T47D (cell line): ENCODE data around the gene TSPAN10.
"Not testable (repeated sequence)": the region's sequence is repeated elsewhere in the genome, so short reads cannot be mapped to it uniquely, and the experiment has no call there.

Source experiments
- DNase-seq, 2 experiments: peaks; one replicate each; pipeline versions ENCODE4 v3.0.0 to v3.0.0-alpha.2; 2011 to 2012; ENCODE audit warnings: low read depth in 1 of 2, low spot score in 1 of 2
- JUND ChIP-seq: IDR thresholded peaks from 2 replicates; pipeline ENCODE4 v1.6.1; 2012; ENCODE audit warnings: low read depth
- in situ Hi-C: cut with HindIII; loops from 2 replicates; pipeline ENCODE4 v1.10.0; 2016; ENCODE audit warnings: low sequenced_read_pairs, low pct_unique_long_range_greater_than_20kb

TSPAN10 gene

GRCh38 chr17:81673561-81674258, 36.7 kb downstream of the TSPAN10 start:
- TF ChIP-seq JUND: no peak
- in situ Hi-C loops: no loop called here
- no peak for DNase-seq

- in situ Hi-C loops: not testable (repeated sequence)
- peak in 1 of 2 experiments; percentile 57 for DNase-seq
Measured at GRCh38 chr17:81675515-81676221, 38.7 kb downstream of the TSPAN10 start.

DNA sequence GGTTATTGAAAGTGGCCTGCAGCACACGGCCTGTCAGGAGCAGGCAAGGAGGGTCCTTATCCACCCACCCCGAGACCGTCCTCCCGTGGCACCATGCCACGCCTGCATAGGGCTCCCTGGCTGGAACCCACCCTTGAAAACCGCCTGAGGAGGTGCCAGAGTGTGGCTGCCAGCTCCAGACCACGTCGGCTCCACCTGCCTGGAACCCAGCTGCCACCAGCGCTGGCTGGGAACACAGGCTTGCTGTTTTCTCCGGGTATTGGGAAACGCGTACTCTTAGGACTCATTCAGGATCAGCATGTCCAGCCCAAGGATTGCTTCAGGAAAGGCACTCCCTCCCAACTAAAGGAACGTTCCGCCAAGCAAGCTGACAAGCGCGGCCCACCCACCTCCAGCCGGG, 39.9 kb downstream of the TSPAN10 start:
- no peak for DNase-seq
- no peak for TF ChIP-seq JUND
- in situ Hi-C loops: no loop called here

DNA sequence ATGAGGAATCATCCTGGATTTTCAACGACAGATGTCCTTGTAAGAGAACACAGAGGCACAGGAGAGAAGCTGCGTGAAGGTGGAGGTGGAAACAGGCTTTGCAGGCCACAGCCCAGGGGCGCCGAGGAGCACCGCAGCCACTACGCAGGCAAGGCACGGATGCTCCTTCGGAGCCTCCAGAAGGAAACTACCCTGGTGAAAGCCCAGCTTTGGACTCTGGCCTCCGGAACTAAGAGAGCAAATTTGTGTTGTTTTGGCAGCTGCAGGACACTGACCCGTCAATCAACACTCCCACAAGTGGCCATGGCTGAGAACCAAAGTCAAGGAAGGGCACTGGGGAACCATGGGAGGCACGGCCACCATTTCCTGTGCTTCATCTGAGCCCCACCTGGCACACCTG, 43.2 kb downstream of the TSPAN10 start:
- no peak for DNase-seq
- in situ Hi-C loops: no loop called here
- no peak for TF ChIP-seq JUND

DNA sequence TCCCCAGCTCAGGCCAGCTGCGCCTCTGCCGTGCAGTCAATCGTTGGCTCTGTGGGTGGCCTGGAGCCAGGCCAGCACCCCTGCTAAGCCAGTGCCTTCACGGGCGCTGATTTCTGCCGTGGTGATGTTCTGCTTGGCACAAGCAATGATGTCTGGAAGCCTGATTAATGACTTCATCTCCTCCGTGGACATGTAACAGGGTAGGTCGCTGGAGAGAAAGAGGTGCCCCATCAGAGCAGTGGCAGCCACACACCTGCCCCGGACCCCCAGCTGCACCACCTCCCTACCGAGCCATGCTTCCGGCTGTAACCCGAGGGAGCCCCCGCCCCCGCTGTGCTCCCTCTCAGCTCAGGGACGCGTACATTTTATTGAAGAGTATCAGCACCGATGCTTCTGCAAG, 44.7 kb downstream of the TSPAN10 start:
- in situ Hi-C loops: no loop called here
- no peak for DNase-seq
- TF ChIP-seq JUND: no peak

- in situ Hi-C loops: no loop called here
- no peak for DNase-seq
- no peak for TF ChIP-seq JUND
Measured at GRCh38 chr17:81682565-81683207, 45.7 kb downstream of the TSPAN10 start.

DNA sequence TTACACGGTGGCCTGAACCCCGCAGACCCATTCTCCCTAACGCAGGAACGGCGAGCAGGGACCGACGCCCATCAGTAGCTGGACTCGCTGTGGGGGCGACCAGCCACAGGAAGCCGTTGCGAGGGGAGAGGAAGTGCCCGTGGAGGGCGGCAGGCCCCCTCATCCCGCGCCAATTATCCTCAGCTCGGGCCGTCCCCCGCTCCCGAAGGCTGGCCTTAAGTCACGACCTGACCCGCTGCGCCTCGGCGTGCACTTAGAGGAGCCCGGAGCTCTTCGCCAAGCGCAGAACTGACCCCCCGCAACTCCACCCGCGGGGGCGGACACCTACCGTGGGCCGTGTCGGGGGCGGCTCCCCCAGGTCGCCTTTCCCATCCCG, 46.2 kb downstream of the TSPAN10 start:
- no peak for DNase-seq
- in situ Hi-C loops: no loop called here
- no peak for TF ChIP-seq JUND

- peak; percentile 100 for DNase-seq
- in situ Hi-C loops: no loop called here
- TF ChIP-seq JUND: no peak
Measured at GRCh38 chr17:81683584-81684441, 46.8 kb downstream of the TSPAN10 start, which contains the start of the genes ARL16 and HGS. Gene ARL16, minus strand, starts transcription at chr17:81683797. Its CDS starts 44 bp downstream, at chr17:81683753. Gene HGS, plus strand, starts transcription at chr17:81684011. Its CDS starts 56 bp downstream, at chr17:81684067.

DNA sequence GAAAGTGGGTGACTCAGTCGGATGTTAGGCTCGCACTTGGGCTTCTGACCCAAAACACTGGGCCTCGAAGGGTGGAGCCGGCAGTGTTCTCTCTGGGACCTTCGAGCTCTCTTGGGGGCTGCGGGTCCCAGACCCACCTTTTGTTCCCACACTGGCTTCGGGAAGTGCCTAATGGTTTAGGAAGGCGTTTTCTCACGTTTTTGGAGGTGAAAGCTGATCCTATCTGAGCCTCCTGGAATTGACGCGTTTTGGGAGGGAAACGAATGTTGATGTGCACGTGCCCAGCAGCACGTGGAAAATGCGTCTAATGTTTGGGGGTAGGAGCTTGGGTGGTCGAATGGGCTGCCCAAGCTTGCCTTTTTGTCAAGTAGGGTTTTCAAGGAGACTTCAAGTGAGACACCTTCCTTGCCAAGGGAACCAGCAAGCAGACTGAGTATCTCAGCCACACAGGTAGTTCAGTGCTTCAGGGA, 47.5 kb downstream of the TSPAN10 start:
- TF ChIP-seq JUND: no peak
- in situ Hi-C loops: no loop called here
- no peak for DNase-seq

- TF ChIP-seq JUND: no peak
- in situ Hi-C loops: no loop called here
- peak in 1 of 2 experiments; percentile 7 for DNase-seq
Measured at GRCh38 chr17:81685108-81685507, 48.1 kb downstream of the TSPAN10 start.

- in situ Hi-C loops: no loop called here
- DNase-seq: no peak
- TF ChIP-seq JUND: no peak
Measured at GRCh38 chr17:81686614-81687013, 49.6 kb downstream of the TSPAN10 start.

- peak in 1 of 2 experiments; percentile 9 for DNase-seq
- no peak for TF ChIP-seq JUND
- in situ Hi-C loops: no loop called here
Measured at GRCh38 chr17:81687770-81688541, 51.0 kb downstream of the TSPAN10 start.
